HepG2 (cell line): ENCODE measurements around the gene IL17C. TPM values are rescaled to one million over a fixed set of nuclear protein-coding genes. Genes with fewer than 3 reads are reported as not detected.

Experiments used
- ARID2 ChIP-seq: sonication (generic); formaldehyde crosslinking; IDR thresholded peaks from 2 replicates; pipeline ENCODE4 v1.8.1; 2022; ENCODE audit warnings: mild to moderate bottlenecking, missing genetic modification reagents, borderline replicate concordance
- ARID5B ChIP-seq: IDR thresholded peaks from 2 replicates; pipeline ENCODE4 v1.4.0; 2020; ENCODE audit warnings: mild to moderate bottlenecking, missing genetic modification reagents
- FOSL2 ChIP-seq: sonication (generic); formaldehyde crosslinking; IDR thresholded peaks from 2 replicates; pipeline ENCODE4 v1.4.0; 2020; ENCODE audit warnings: missing genetic modification reagents
- GPN1 ChIP-seq: sonication (generic); formaldehyde crosslinking; IDR thresholded peaks from 2 replicates; pipeline ENCODE4 v1.5.1; 2020; ENCODE audit warnings: missing genetic modification reagents, borderline replicate concordance
- HOXA3 ChIP-seq: sonication (generic); formaldehyde crosslinking; IDR thresholded peaks from 2 replicates; pipeline ENCODE4 v1.5.0; 2020; ENCODE audit warnings: missing genetic modification reagents
- MNT ChIP-seq: fragments of 450-650 bp; IDR thresholded peaks from 2 replicates; pipeline ENCODE4 v1.6.1; 2016
- NKX3-1 ChIP-seq: sonication (generic); formaldehyde crosslinking; IDR thresholded peaks from 2 replicates; pipeline ENCODE4 v1.5.0; 2020; ENCODE audit warnings: missing genetic modification reagents
- RELA ChIP-seq: sonication (generic); formaldehyde crosslinking; IDR thresholded peaks from 2 replicates; pipeline ENCODE4 v1.4.0; 2020; ENCODE audit warnings: missing genetic modification reagents
- REPIN1 ChIP-seq: sonication (generic); formaldehyde crosslinking; IDR thresholded peaks from 2 replicates; pipeline ENCODE4 v1.8.0; 2022; ENCODE audit warnings: missing genetic modification reagents, low read depth, mild to moderate bottlenecking, borderline replicate concordance
- SNAPC5 ChIP-seq: sonication (generic); formaldehyde crosslinking; IDR thresholded peaks from 2 replicates; pipeline ENCODE4 v1.8.1; 2023; ENCODE audit warnings: mild to moderate bottlenecking, missing genetic modification reagents, borderline replicate concordance
- ZNF318 ChIP-seq: sonication (generic); formaldehyde crosslinking; IDR thresholded peaks from 2 replicates; pipeline ENCODE4 v1.4.0; 2020; ENCODE audit warnings: mild to moderate bottlenecking, missing genetic modification reagents
- ZNF367 ChIP-seq: sonication (generic); formaldehyde crosslinking; IDR thresholded peaks from 2 replicates; pipeline ENCODE4 v1.4.0; 2020; ENCODE audit warnings: missing genetic modification reagents, borderline replicate concordance
- ZNF576 ChIP-seq: sonication (generic); formaldehyde crosslinking; IDR thresholded peaks from 2 replicates; pipeline ENCODE4 v1.4.0; 2020; ENCODE audit warnings: mild to moderate bottlenecking, missing genetic modification reagents
- ZNF788 ChIP-seq: sonication (generic); formaldehyde crosslinking; IDR thresholded peaks from 2 replicates; pipeline ENCODE4 v1.5.0; 2020; ENCODE audit warnings: mild to moderate bottlenecking, missing genetic modification reagents, borderline replicate concordance
- polyA plus RNA-seq, 8 experiments: library from polyadenylated mRNA; depleted of rRNA in 3 of 8; stranded (reverse) in 7 of 8; unstranded in 1 of 8; fragments of >200 nt; fragmentation: Illumina TruSeq in 4 of 8; extraction: Trizol in 4 of 8; gene quantifications; 2 replicates each; pipeline versions ENCODE4 v1.2.1 to v1.2.3, GENCODE V29; 2011 to 2016; ENCODE audit warnings: low read depth in 4 of 8, missing spikeins in 1 of 8, mixed read lengths in 1 of 8; ENCODE audit not compliant: insufficient read depth in 1 of 8
- total RNA-seq, 5 experiments: library from RNA; depleted of rRNA; stranded (reverse); fragments of >200 nt; fragmentation: Illumina TruSeq; extraction: Trizol; gene quantifications; 2 replicates each; pipeline ENCODE4 v1.2.3, GENCODE V29; 2016; ENCODE audit warnings: low read depth in 1 of 5

The IL17C gene
- total and polyA plus RNA-seq, 2 of the 13 experiments (the other 11 are each of a cell fraction or from before 2014, with no cell fraction given) = not detected

GRCh38 chr16:88662843-88663606, 24.7 kb downstream of the IL17C start, which contains the start of gene MVD (continued):
- peak; percentile 75; the same call in 1 of the 2 replicates for TF ChIP-seq GPN1 (CRISPR knock-in tag)
- TF ChIP-seq HOXA3 (CRISPR knock-in tag) = peak; percentile 86
- TF ChIP-seq ARID2 (CRISPR knock-in tag) = peak; percentile 70; the same call in 1 of the 2 replicates
- peak; percentile 90 for TF ChIP-seq ZNF788
- TF ChIP-seq RELA (CRISPR knock-in tag) = peak; percentile 86
- peak; percentile 1; the same call in 1 of the 2 replicates for TF ChIP-seq ZNF367 (CRISPR knock-in tag)
- peak; percentile 84; the same call in 1 of the 2 replicates for TF ChIP-seq REPIN1 (CRISPR knock-in tag)
- peak; percentile 93; the same call in 1 of the 2 replicates for TF ChIP-seq NKX3-1 (CRISPR knock-in tag)
- peak; percentile 74; the same call in 1 of the 2 replicates for TF ChIP-seq ZNF576 (CRISPR knock-in tag)
- no peak; the same call in none of the 2 replicates for TF ChIP-seq FOSL2 (CRISPR knock-in tag)
- TF ChIP-seq ARID5B (CRISPR knock-in tag) = peak; percentile 63
- 0 out of 2 replicates have a peak, but pooled peaks have one; percentile 11 for TF ChIP-seq SNAPC5
- TF ChIP-seq ZNF318 = peak; percentile 84; the same call in 1 of the 2 replicates
- TF ChIP-seq MNT = peak; percentile 82
